WTC11 (cell line): ENCODE measurements around the gene EMP1. TPM values are rescaled to one million over a fixed set of nuclear protein-coding genes. Genes with fewer than 3 reads are reported as not detected.

Source experiments
- ATAC-seq: fragments of 200-7000 bp; cut with Tn5 transposase; 2 replicates; pipeline ENCODE4 v1.10.0; 2021; ENCODE audit warnings: mild to moderate bottlenecking, moderate library complexity
- CTCF ChIA-PET: fragments of 300-600 bp; sonication (Branson Sonifier 250); formaldehyde crosslinking; loops from one replicate; lab custom pipeline; 2021; ENCODE audit warnings: antibody characterized with exemption; lab: Charles Lee
- POLR2A ChIA-PET: fragments of 350-600 bp; sonication (Branson Sonifier 250); formaldehyde crosslinking; loops from one replicate; lab custom pipeline; 2021; ENCODE audit warnings: antibody characterized with exemption; lab: Charles Lee
- DNase-seq: peaks from one replicate; pipeline ENCODE4 v3.0.0; 2021; ENCODE audit warnings: low spot score
- H3K27ac Mint-ChIP-seq: 2 replicates; pipeline ENCODE4 v1.8.0; 2021; ENCODE audit warnings: mixed read lengths
- H3K27me3 Mint-ChIP-seq: 2 replicates; pipeline ENCODE4 v1.8.0; 2021; ENCODE audit warnings: low read depth, mild to moderate bottlenecking, moderate library complexity, mixed read lengths
- H3K36me3 Mint-ChIP-seq: 2 replicates; pipeline ENCODE4 v1.8.0; 2021; ENCODE audit warnings: mixed read lengths
- H3K4me1 Mint-ChIP-seq: 2 replicates; pipeline ENCODE4 v1.8.0; 2022; ENCODE audit warnings: mixed read lengths
- H3K4me3 Mint-ChIP-seq: 2 replicates; pipeline ENCODE4 v1.8.0; 2021; ENCODE audit warnings: mild to moderate bottlenecking, moderate library complexity, mixed read lengths
- H3K9me3 Mint-ChIP-seq: 2 replicates; pipeline ENCODE4 v1.8.0; 2021; ENCODE audit warnings: mixed read lengths
- ATF1 ChIP-seq: sonication (generic); formaldehyde crosslinking; IDR thresholded peaks from 2 replicates; pipeline ENCODE4 v1.8.1; 2023; ENCODE audit warnings: mild to moderate bottlenecking, moderate library complexity, missing genetic modification reagents
- CREB1 ChIP-seq: sonication (generic); formaldehyde crosslinking; IDR thresholded peaks from 2 replicates; pipeline ENCODE4 v1.8.0; 2023; ENCODE audit warnings: mild to moderate bottlenecking, missing genetic modification reagents
- CREM ChIP-seq: sonication (generic); formaldehyde crosslinking; IDR thresholded peaks from 2 replicates; pipeline ENCODE4 v1.8.1; 2022; ENCODE audit warnings: mild to moderate bottlenecking, missing genetic modification reagents, moderate library complexity
- EMX1 ChIP-seq: fragments of 250-450 bp; sonication (Bioruptor Pico); IDR thresholded peaks from 2 replicates; pipeline ENCODE4 v1.8.0; 2021; ENCODE audit warnings: mild to moderate bottlenecking
- ETV6 ChIP-seq: sonication (generic); formaldehyde crosslinking; IDR thresholded peaks from 2 replicates; pipeline ENCODE4 v1.8.1; 2022; ENCODE audit warnings: mild to moderate bottlenecking, missing genetic modification reagents
- FOXP1 ChIP-seq: sonication (generic); formaldehyde crosslinking; IDR thresholded peaks from 2 replicates; pipeline ENCODE4 v1.8.0; 2022; ENCODE audit warnings: missing genetic modification reagents, mild to moderate bottlenecking, moderate library complexity, borderline replicate concordance
- GABPB1 ChIP-seq: sonication (generic); formaldehyde crosslinking; IDR thresholded peaks from 2 replicates; pipeline ENCODE4 v1.8.1; 2023; ENCODE audit warnings: mild to moderate bottlenecking, missing genetic modification reagents
- GRHL2 ChIP-seq: fragments of 250-450 bp; sonication (Bioruptor Pico); IDR thresholded peaks from 2 replicates; pipeline ENCODE4 v1.8.0; 2022; ENCODE audit warnings: mild to moderate bottlenecking, moderate library complexity; ENCODE audit not compliant: insufficient replicate concordance, severe bottlenecking
- GTF2I ChIP-seq: fragments of 250-450 bp; sonication (Bioruptor Pico); conservative IDR thresholded peaks from 2 replicates; pipeline ENCODE4 v1.4.0; 2021; ENCODE audit warnings: mild to moderate bottlenecking
- HMGA2 ChIP-seq: fragments of 250-450 bp; sonication (Bioruptor Pico); IDR thresholded peaks from 2 replicates; pipeline ENCODE4 v1.4.0; 2021; ENCODE audit warnings: mild to moderate bottlenecking, moderate library complexity
- IRF2 ChIP-seq: sonication (generic); formaldehyde crosslinking; IDR thresholded peaks from 2 replicates; pipeline ENCODE4 v1.8.0; 2022; ENCODE audit warnings: low read depth, missing genetic modification reagents, borderline replicate concordance
- JAZF1 ChIP-seq: fragments of 250-450 bp; sonication (Bioruptor Pico); IDR thresholded peaks from 2 replicates; pipeline ENCODE4 v1.9.0; 2021; ENCODE audit warnings: moderate library complexity, mild to moderate bottlenecking, inconsistent platforms
- NR2C2 ChIP-seq: sonication (generic); formaldehyde crosslinking; IDR thresholded peaks from 2 replicates; pipeline ENCODE4 v1.8.0; 2022; ENCODE audit warnings: mild to moderate bottlenecking, missing genetic modification reagents
- PRDM15 ChIP-seq: sonication (generic); formaldehyde crosslinking; IDR thresholded peaks from 2 replicates; pipeline ENCODE4 v1.8.0; 2022; ENCODE audit warnings: missing genetic modification reagents
- RELA ChIP-seq: sonication (generic); formaldehyde crosslinking; IDR thresholded peaks from 2 replicates; pipeline ENCODE4 v1.8.1; 2022; ENCODE audit warnings: missing genetic modification reagents, mild to moderate bottlenecking, borderline replicate concordance
- SP1 ChIP-seq: sonication (generic); formaldehyde crosslinking; conservative IDR thresholded peaks from 2 replicates; pipeline ENCODE4 v1.8.1; 2022; ENCODE audit warnings: missing genetic modification reagents
- TEAD1 ChIP-seq: sonication (generic); formaldehyde crosslinking; IDR thresholded peaks from 2 replicates; pipeline ENCODE4 v1.8.0; 2022; ENCODE audit warnings: mild to moderate bottlenecking, missing genetic modification reagents
- USF2 ChIP-seq: sonication (generic); formaldehyde crosslinking; IDR thresholded peaks from 2 replicates; pipeline ENCODE4 v1.8.1; 2023; ENCODE audit warnings: mild to moderate bottlenecking, missing genetic modification reagents, moderate library complexity
- ZBTB21 ChIP-seq: sonication (generic); formaldehyde crosslinking; IDR thresholded peaks from 2 replicates; pipeline ENCODE4 v1.8.1; 2023; ENCODE audit warnings: mild to moderate bottlenecking, missing genetic modification reagents, borderline replicate concordance
- ZMAT4 ChIP-seq: fragments of 250-450 bp; sonication (Bioruptor Pico); IDR thresholded peaks from 2 replicates; pipeline ENCODE4 v1.9.0; 2021; ENCODE audit warnings: mild to moderate bottlenecking
- ZNF219 ChIP-seq: sonication (generic); formaldehyde crosslinking; IDR thresholded peaks from 2 replicates; pipeline ENCODE4 v1.8.0; 2023; ENCODE audit warnings: missing genetic modification reagents, mild to moderate bottlenecking, borderline replicate concordance
- ZNF396 ChIP-seq: fragments of 250-450 bp; sonication (Bioruptor Pico); IDR thresholded peaks from 2 replicates; pipeline ENCODE4 v1.8.0; 2021; ENCODE audit warnings: mild to moderate bottlenecking, moderate library complexity, borderline replicate concordance
- ZNF512 ChIP-seq: sonication (generic); formaldehyde crosslinking; IDR thresholded peaks from 2 replicates; pipeline ENCODE4 v1.8.1; 2022; ENCODE audit warnings: missing genetic modification reagents, borderline replicate concordance
- ZSCAN18 ChIP-seq: fragments of 250-450 bp; sonication (Bioruptor Pico); IDR thresholded peaks from 2 replicates; pipeline ENCODE4 v2.1.2; 2022; ENCODE audit warnings: mild to moderate bottlenecking, moderate library complexity
- total RNA-seq: library from RNA; stranded (reverse); gene quantifications from 3 replicates; pipeline ENCODE4 v1.2.3, GENCODE V29; 2021

EMP1 gene
- total RNA-seq, 1 experiment from 2014 or later = 1.4 TPM

- ATAC-seq (no peak), DNase-seq (no peak)
- Mint-ChIP-seq H3K27me3 (no peaks in the 10 kb centered on the region), H3K27ac (no peak overlapping the region), H3K36me3 (no peaks in the 10 kb centered on the region), H3K9me3 (peaks cover 9% of the 10 kb centered on the region), H3K4me3 (no peak overlapping the region), H3K4me1 (peaks cover 20% of the 10 kb centered on the region)
- TF ChIP-seq ZNF512 (CRISPR knock-in tag) (no peak), ATF1 (CRISPR knock-in tag) (no peak), SP1 (CRISPR knock-in tag) (no peak), FOXP1 (CRISPR knock-in tag) (no peak), CREM (no peak), ZMAT4 (CRISPR knock-in tag) (no peak), GABPB1 (CRISPR knock-in tag) (no peak), CREB1 (no peak), USF2 (CRISPR knock-in tag) (no peak), PRDM15 (no peak), HMGA2 (CRISPR knock-in tag) (no peak), GRHL2 (no peak), NR2C2 (no peak)
- CTCF ChIA-PET = no interaction called here
- POLR2A ChIA-PET = no interaction called here
Measured at GRCh38 chr12:13167906-13168305, 28.6 kb upstream of the EMP1 start.

- Mint-ChIP-seq H3K4me1 (peaks cover 32% of the 10 kb centered on the region), H3K9me3 (peaks cover 9% of the 10 kb centered on the region), H3K36me3 (no peaks in the 10 kb centered on the region), H3K27me3 (no peaks in the 10 kb centered on the region), H3K4me3 (no peak overlapping the region), H3K27ac (no peak overlapping the region)
- ChIA-PET CTCF (interaction anchor here (1.0 to 1.3 kb wide), 2 partner anchors 43 to 90 kb away, joined by 3 to 4 read pairs; no protein-coding TSS in a partner anchor), POLR2A (no interaction called here)
- TF ChIP-seq JAZF1 (CRISPR knock-in tag) = no peak
- TF ChIP-seq ZBTB21 (CRISPR knock-in tag) = no peak
- TF ChIP-seq EMX1 (CRISPR knock-in tag) = no peak
- TF ChIP-seq FOXP1 (CRISPR knock-in tag) = no peak
- no peak for TF ChIP-seq TEAD1 (CRISPR knock-in tag)
- DNase-seq = no peak
- ATAC-seq = no peak
Measured at GRCh38 chr12:13169272-13169671, 27.3 kb upstream of the EMP1 start.

- Mint-ChIP-seq H3K9me3 (peaks cover 9% of the 10 kb centered on the region), H3K4me3 (no peak overlapping the region), H3K4me1 (peaks cover 32% of the 10 kb centered on the region), H3K27me3 (no peaks in the 10 kb centered on the region), H3K36me3 (no peaks in the 10 kb centered on the region), H3K27ac (no peak overlapping the region)
- POLR2A ChIA-PET = no interaction called here
- ATAC-seq = no peak
- no peak for DNase-seq
- CTCF ChIA-PET = interaction anchor here (1.1 to 1.7 kb wide), 2 partner anchors 35 to 185 kb away, joined by 3 to 4 read pairs; no protein-coding TSS in a partner anchor
- TF ChIP-seq IRF2 (CRISPR knock-in tag) (no peak), USF2 (CRISPR knock-in tag) (no peak), ZSCAN18 (no peak), ETV6 (CRISPR knock-in tag) (no peak), GTF2I (CRISPR knock-in tag) (no peak), TEAD1 (CRISPR knock-in tag) (no peak), GABPB1 (CRISPR knock-in tag) (no peak), ZNF396 (CRISPR knock-in tag) (no peak), ZNF219 (CRISPR knock-in tag) (no peak), FOXP1 (CRISPR knock-in tag) (no peak), RELA (CRISPR knock-in tag) (no peak)
Measured at GRCh38 chr12:13170892-13171490, 25.5 kb upstream of the EMP1 start.
